Neural cell (in vitro differentiated cells): ENCODE results near the gene TBC1D9.

Experiments
- CTCF ChIP-seq: fragments of 450-650 bp; IDR thresholded peaks from 2 replicates; pipeline ENCODE4 v1.5.1; 2014; ENCODE audit warnings: antibody characterized with exemption, mild to moderate bottlenecking, moderate library complexity; ENCODE audit not compliant: poor library complexity, severe bottlenecking
- EP300 ChIP-seq: fragments of 450-650 bp; conservative IDR thresholded peaks from 2 replicates; pipeline ENCODE4 v1.6.1; 2014; ENCODE audit warnings: antibody characterized with exemption, mild to moderate bottlenecking, moderate library complexity; ENCODE audit not compliant: poor library complexity, severe bottlenecking
- EZH2 ChIP-seq: fragments of 200-600, 300-800 bp; shearing (Covaris generic), sonication (generic); IDR thresholded peaks from 2 replicates; pipeline ENCODE4 v1.6.1; 2014; ENCODE audit warnings: antibody characterized with exemption, low read length, borderline replicate concordance, mild to moderate bottlenecking; ENCODE audit not compliant: insufficient read depth, poor library complexity, severe bottlenecking
- POLR2AphosphoS5 ChIP-seq: IDR thresholded peaks from 2 replicates; pipeline ENCODE4 v1.6.1; 2012
- SMC3 ChIP-seq: fragments of 450-650 bp; conservative IDR thresholded peaks from 2 replicates; pipeline ENCODE4 v1.6.1; 2014; ENCODE audit warnings: antibody characterized with exemption, mild to moderate bottlenecking, moderate library complexity; ENCODE audit not compliant: poor library complexity
- TF ChIP-seq, protein P1 (sequence below): IDR thresholded peaks from 2 replicates; pipeline ENCODE4 v1.6.1; 2012; ENCODE audit warnings: borderline replicate concordance

DNA sequence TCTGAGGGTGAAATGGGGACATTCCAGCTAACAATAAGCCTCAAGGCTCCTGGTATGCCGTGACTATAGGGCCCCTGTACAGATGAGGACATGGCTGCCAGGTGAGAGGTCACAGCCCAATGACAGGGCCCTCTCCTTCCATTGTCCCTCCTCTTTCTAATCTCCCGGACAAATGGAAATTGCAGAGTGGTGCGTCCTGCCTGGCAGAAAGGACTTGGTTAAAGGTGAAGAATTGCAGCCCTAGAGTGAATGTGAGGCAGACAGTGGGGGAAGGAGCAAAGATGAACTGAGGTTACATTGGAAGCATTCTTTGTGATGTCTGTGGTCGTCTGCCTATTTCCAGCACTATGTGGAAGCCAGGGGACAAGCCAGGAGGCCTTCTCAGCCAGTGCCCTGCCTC lies 180.7 kb downstream of the TBC1D9 start:
- TF ChIP-seq CTCF (no peak), POLR2AphosphoS5 (no peak), EP300 (no peak), EZH2 (no peak), SMC3 (no peak)
- TF ChIP-seq, protein P1, sequence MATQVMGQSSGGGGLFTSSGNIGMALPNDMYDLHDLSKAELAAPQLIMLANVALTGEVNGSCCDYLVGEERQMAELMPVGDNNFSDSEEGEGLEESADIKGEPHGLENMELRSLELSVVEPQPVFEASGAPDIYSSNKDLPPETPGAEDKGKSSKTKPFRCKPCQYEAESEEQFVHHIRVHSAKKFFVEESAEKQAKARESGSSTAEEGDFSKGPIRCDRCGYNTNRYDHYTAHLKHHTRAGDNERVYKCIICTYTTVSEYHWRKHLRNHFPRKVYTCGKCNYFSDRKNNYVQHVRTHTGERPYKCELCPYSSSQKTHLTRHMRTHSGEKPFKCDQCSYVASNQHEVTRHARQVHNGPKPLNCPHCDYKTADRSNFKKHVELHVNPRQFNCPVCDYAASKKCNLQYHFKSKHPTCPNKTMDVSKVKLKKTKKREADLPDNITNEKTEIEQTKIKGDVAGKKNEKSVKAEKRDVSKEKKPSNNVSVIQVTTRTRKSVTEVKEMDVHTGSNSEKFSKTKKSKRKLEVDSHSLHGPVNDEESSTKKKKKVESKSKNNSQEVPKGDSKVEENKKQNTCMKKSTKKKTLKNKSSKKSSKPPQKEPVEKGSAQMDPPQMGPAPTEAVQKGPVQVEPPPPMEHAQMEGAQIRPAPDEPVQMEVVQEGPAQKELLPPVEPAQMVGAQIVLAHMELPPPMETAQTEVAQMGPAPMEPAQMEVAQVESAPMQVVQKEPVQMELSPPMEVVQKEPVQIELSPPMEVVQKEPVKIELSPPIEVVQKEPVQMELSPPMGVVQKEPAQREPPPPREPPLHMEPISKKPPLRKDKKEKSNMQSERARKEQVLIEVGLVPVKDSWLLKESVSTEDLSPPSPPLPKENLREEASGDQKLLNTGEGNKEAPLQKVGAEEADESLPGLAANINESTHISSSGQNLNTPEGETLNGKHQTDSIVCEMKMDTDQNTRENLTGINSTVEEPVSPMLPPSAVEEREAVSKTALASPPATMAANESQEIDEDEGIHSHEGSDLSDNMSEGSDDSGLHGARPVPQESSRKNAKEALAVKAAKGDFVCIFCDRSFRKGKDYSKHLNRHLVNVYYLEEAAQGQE = no peak
